OCI-LY7 (cell line): ENCODE results near the gene ZSCAN25.

Experiments
- CTCF ChIP-seq: fragments of 200-600 bp; sonication (generic); conservative IDR thresholded peaks from 2 replicates; pipeline ENCODE4 v1.5.1; 2014; ENCODE audit warnings: mild to moderate bottlenecking, antibody characterized with exemption, low read length, moderate library complexity, mixed read lengths
- EZH2phosphoT487 ChIP-seq: fragments of 200-600 bp; sonication (generic); IDR thresholded peaks from 2 replicates; pipeline ENCODE4 v1.6.1; 2018; ENCODE audit warnings: low read depth, borderline replicate concordance, mild to moderate bottlenecking, mixed run types, antibody characterized with exemption, low read length, moderate library complexity, mixed read lengths

- no peak for TF ChIP-seq EZH2phosphoT487
- no peak for TF ChIP-seq CTCF
Observed at GRCh38 chr7:99621271-99621670, 4.5 kb downstream of the ZSCAN25 start.
